K562 (cell line): ENCODE measurements around the gene PLCB1. TPM values are rescaled to one million over a fixed set of nuclear protein-coding genes. Genes with fewer than 3 reads are reported as not detected.

Experiments
- ATAC-seq: fragments of 200-7000 bp; cut with Tn5 transposase; 3 replicates; pipeline ENCODE4 v1.9.1; 2020; ENCODE audit warnings: moderate library complexity
- BruUV-seq: library from RNA; stranded (reverse); fragments of 400-500 nt; replicated peaks from 2 replicates; lab custom pipeline; 2021; lab: Mats Ljungman, UMichigan
- CTCF ChIA-PET: fragments of 300-600 bp; formaldehyde crosslinking; extraction: SDS; loops from one replicate; lab custom pipeline; 2021; ENCODE audit warnings: low intra/inter-chr PET ratio; lab: Yijun Ruan, JAX
- POLR2A ChIA-PET: fragments of 300-600, 350-650 bp; sonication (Branson Sonifier 250); formaldehyde crosslinking; extraction: SDS; loops from one replicate; lab custom pipeline; 2021; ENCODE audit warnings: antibody characterized with exemption, inconsistent platforms; lab: Yijun Ruan, JAX
- DNase-seq, 4 experiments: peaks; one replicate each; pipeline versions ENCODE4 v3.0.0 to v3.0.0-alpha.2; 2011 to 2018; ENCODE audit warnings: low spot score in 3 of 4, mixed read lengths in 3 of 4; ENCODE audit errors: extremely low read depth in 1 of 4
- FAIRE-seq: peaks from 2 replicates; lab custom pipeline; 2011; peaks lifted over from hg19 to GRCh38; lab: Jason Lieb, UNC
- H2AFZ ChIP-seq: 2 replicates; pipeline ENCODE4 v1.6.0; 2011; ENCODE audit warnings: low read depth, low read length, control low read depth, inconsistent platforms
- H3K27ac ChIP-seq: fragments of 200-600 bp; 3 replicates; pipeline ENCODE4 v1.8.0; 2011; ENCODE audit warnings: low read depth, mild to moderate bottlenecking, control low read depth, inconsistent platforms, low read length, moderate library complexity, mixed read lengths; ENCODE audit errors: extremely low read depth
- H3K27me3 ChIP-seq, 2 experiments: fragments of 300-600 bp in 1 of 2; 2 replicates in 1 of 2; 3 replicates in 1 of 2; pipeline versions ENCODE4 v1.6.0 to v1.8.0; 2011; ENCODE audit warnings: inconsistent platforms in 2 of 2, low read length in 2 of 2, mild to moderate bottlenecking in 1 of 2, mixed read lengths in 1 of 2, moderate library complexity in 1 of 2; ENCODE audit not compliant: control insufficient read depth in 2 of 2, insufficient read depth in 2 of 2
- H3K36me3 ChIP-seq: fragments of 300-600 bp; 3 replicates; pipeline ENCODE4 v1.8.0; 2011; ENCODE audit warnings: mild to moderate bottlenecking, low read length, inconsistent platforms; ENCODE audit not compliant: control insufficient read depth, insufficient read depth
- H3K4me1 ChIP-seq, 2 experiments: fragments of 200-600 bp in 1 of 2; replicated peaks in 1 of 2; 2 replicates in 1 of 2; 3 replicates in 1 of 2; pipeline versions ENCODE4 v1.5.1 to v1.8.0; 2011; ENCODE audit warnings: inconsistent platforms in 2 of 2, low read length in 2 of 2, mild to moderate bottlenecking in 1 of 2, mixed read lengths in 1 of 2, moderate library complexity in 1 of 2; ENCODE audit not compliant: control insufficient read depth in 2 of 2, insufficient read depth in 2 of 2
- H3K4me2 ChIP-seq: 2 replicates; pipeline ENCODE4 v1.6.1; 2011; ENCODE audit warnings: low read length, control low read depth, inconsistent platforms, mixed read lengths; ENCODE audit not compliant: insufficient read depth
- H3K4me3 ChIP-seq: fragments of 200-600 bp; sonication (generic), shearing (Covaris generic); 2 replicates; pipeline ENCODE4 v1.5.1; 2016; ENCODE audit warnings: control low read depth, inconsistent platforms
- H3K79me2 ChIP-seq: fragments of 200-600 bp; 3 replicates; pipeline ENCODE4 v1.8.0; 2011; ENCODE audit warnings: low read length, inconsistent platforms; ENCODE audit not compliant: control insufficient read depth, insufficient read depth
- H3K9ac ChIP-seq, 2 experiments: 2 replicates each; pipeline versions ENCODE4 v1.6.0 to v1.6.1; 2011; ENCODE audit warnings: low read depth in 2 of 2, low read length in 2 of 2, control low read depth in 1 of 2, inconsistent platforms in 1 of 2, mild to moderate bottlenecking in 1 of 2, mixed read lengths in 1 of 2; ENCODE audit not compliant: insufficient read depth in 1 of 2
- H3K9me1 ChIP-seq: one replicate; pipeline ENCODE4 v1.6.0; 2011; ENCODE audit warnings: inconsistent platforms, mild to moderate bottlenecking, low read length, moderate library complexity; ENCODE audit not compliant: control insufficient read depth, insufficient read depth
- H3K9me3 ChIP-seq: replicated peaks from 2 replicates; pipeline ENCODE4 v1.5.1; 2011; ENCODE audit warnings: low read depth, low read length, inconsistent platforms; ENCODE audit not compliant: control insufficient read depth, insufficient read depth
- H4K20me1 ChIP-seq: replicated peaks from 2 replicates; pipeline ENCODE4 v1.6.1; 2011; ENCODE audit warnings: low read length, inconsistent platforms, mixed read lengths; ENCODE audit not compliant: control insufficient read depth, insufficient read depth
- HNRNPK ChIP-seq: fragments of 200-400 bp; formaldehyde crosslinking; IDR thresholded peaks from one replicate; pipeline ENCODE4 v1.6.1; 2018; ENCODE audit warnings: mild to moderate bottlenecking, low read depth, low read length; ENCODE audit not compliant: poor library complexity, severe bottlenecking
- HNRNPL ChIP-seq: fragments of 200-400 bp; formaldehyde crosslinking; IDR thresholded peaks from 2 replicates; pipeline ENCODE4 v1.6.1; 2017; ENCODE audit warnings: low read depth, mild to moderate bottlenecking, low read length
- MTF1 ChIP-seq: fragments of 250-450 bp; sonication (Bioruptor Pico); IDR thresholded peaks from 2 replicates; pipeline ENCODE4 v1.9.0; 2021; ENCODE audit warnings: moderate library complexity, mild to moderate bottlenecking, inconsistent platforms, borderline replicate concordance
- PHB ChIP-seq: fragments of 250-450 bp; sonication (Bioruptor Pico); IDR thresholded peaks from 2 replicates; pipeline ENCODE4 v1.5.0; 2021
- POU5F1 ChIP-seq: fragments of 150-350 bp; IDR thresholded peaks from 2 replicates; pipeline ENCODE4 v1.6.1; 2014; ENCODE audit warnings: borderline replicate concordance, low read length, low read depth, mild to moderate bottlenecking; ENCODE audit not compliant: partially characterized antibody
- RBBP5 ChIP-seq: fragments of 200-600 bp; sonication (generic); IDR thresholded peaks from 2 replicates; pipeline ENCODE4 v1.6.1; 2012; ENCODE audit warnings: borderline replicate concordance, mild to moderate bottlenecking, low read length, control low read depth, inconsistent platforms; ENCODE audit not compliant: insufficient read depth, poor library complexity, severe bottlenecking
- RREB1 ChIP-seq: fragments of 250-450 bp; sonication (Bioruptor Pico); IDR thresholded peaks from 2 replicates; pipeline ENCODE4 v1.4.0; 2020
- SMAD4 ChIP-seq: fragments of 250-450 bp; sonication (Bioruptor Pico); conservative IDR thresholded peaks from 2 replicates; pipeline ENCODE4 v1.8.0; 2021; ENCODE audit warnings: inconsistent platforms, mild to moderate bottlenecking, moderate library complexity
- SNIP1 ChIP-seq: fragments of 450-650 bp; IDR thresholded peaks from 2 replicates; pipeline ENCODE4 v1.7.1; 2017; ENCODE audit warnings: low read depth, mild to moderate bottlenecking
- XRCC3 ChIP-seq: fragments of 450-650 bp; IDR thresholded peaks from 2 replicates; pipeline ENCODE4 v1.6.1; 2017; ENCODE audit warnings: mild to moderate bottlenecking, moderate library complexity
- ZBTB26 ChIP-seq: fragments of 450-650 bp; formaldehyde crosslinking; IDR thresholded peaks from 2 replicates; pipeline ENCODE4 v1.4.0; 2022; ENCODE audit warnings: missing genetic modification characterization
- ZNF23 ChIP-seq: fragments of 250-450 bp; sonication (Bioruptor Pico); IDR thresholded peaks from 2 replicates; pipeline ENCODE4 v1.4.0; 2020; ENCODE audit warnings: mild to moderate bottlenecking
- ZNF551 ChIP-seq: fragments of 250-450 bp; sonication (Bioruptor Pico); IDR thresholded peaks from 2 replicates; pipeline ENCODE4 v1.5.0; 2021; ENCODE audit warnings: mild to moderate bottlenecking, moderate library complexity
- ZNF780A ChIP-seq: fragments of 250-450 bp; sonication (Bioruptor Pico); IDR thresholded peaks from 2 replicates; pipeline ENCODE4 v1.5.0; 2021; ENCODE audit warnings: mild to moderate bottlenecking
- WGBS: fragments of 100-300 bp; shearing (Covaris generic); methylation state at CpG from one replicate; pipeline ENCODE4 v1.1.6; 2016; ENCODE audit warnings: low coverage, mixed read lengths; ENCODE audit not compliant: insufficient coverage; ENCODE audit errors: missing lambda C conversion rate; 5-methylcytosine and 5-hydroxymethylcytosine counted together
- in situ Hi-C: fragments of 300-500 bp; cut with MboI; formaldehyde crosslinking; loops from 4 replicates; pipeline ENCODE4 v1.15.0; 2018; ENCODE audit warnings: inconsistent platforms, mixed read lengths
- intact Hi-C: fragments of 100-400 bp; cut with micrococcal nuclease; formaldehyde crosslinking; loops from 2 replicates; pipeline ENCODE4 v1.14.2; 2022
- polyA plus RNA-seq, 8 experiments: library from polyadenylated mRNA; depleted of rRNA in 4 of 8; stranded (reverse) in 5 of 8; unstranded in 3 of 8; fragments of >200 nt; fragmentation: Nextera tagmentation in 2 of 8; fragmentation: Illumina TruSeq in 1 of 8; extraction: Ambion mirVana in 2 of 8; extraction: Trizol in 1 of 8; gene quantifications; 2 replicates each; pipeline versions ENCODE4 v1.2.1 to v1.2.3, GENCODE V29; 2011 to 2014; ENCODE audit warnings: inconsistent platforms in 1 of 8, missing spikeins in 1 of 8
- total RNA-seq, 7 experiments: library from RNA; depleted of rRNA in 6 of 7; stranded (reverse); fragments of >200 nt in 6 of 7; fragmentation: Illumina TruSeq in 2 of 7; extraction: Trizol in 2 of 7; gene quantifications; 2 replicates each; pipeline versions ENCODE4 v1.2.1 to v1.2.3, GENCODE V29; 2011 to 2021; ENCODE audit warnings: low replicate concordance in 1 of 7

PLCB1 gene
- total and polyA plus RNA-seq, 9 of the 15 experiments (the other 6 are each of a cell fraction or from before 2014, with no cell fraction given), result 0.34 to 3.1 (median 1.3) TPM

GRCh38 chr20:8255945-8256632 is 124.0 kb downstream of the PLCB1 start:
- Histone ChIP-seq H3K4me1 (no peaks in the 10 kb centered on the region), H3K27me3 (no peaks in the 10 kb centered on the region), H3K9ac (no peak overlapping the region), H2AFZ (no peak overlapping the region), H3K36me3 (no peaks in the 10 kb centered on the region), H3K4me3 (no peak overlapping the region), H3K4me2 (no peak overlapping the region), H4K20me1 (no peaks in the 10 kb centered on the region), H3K79me2 (no peaks in the 10 kb centered on the region), H3K9me1 (no peaks in the 10 kb centered on the region), H3K9me3 (no peaks in the 10 kb centered on the region), H3K27ac (no peak overlapping the region)
- intact Hi-C loops, result no loop called here
- ChIA-PET CTCF (no interaction called here), POLR2A (interaction anchor here (0.8 kb wide), 1 partner anchor 183 kb away, joined by 5 read pairs; no protein-coding TSS in a partner anchor)
- FAIRE-seq, result no peak
- 3% methylated on average over 3 of the region's 3 CpGs for WGBS
- in situ Hi-C loops, result no loop called here
- ATAC-seq, result no peak
- no TSS peak for BruUV-seq
- no peak for DNase-seq
- TF ChIP-seq HNRNPK (no peak), XRCC3 (no peak), SMAD4 (CRISPR knock-in tag) (no peak), POU5F1 (no peak), RBBP5 (no peak), ZBTB26 (CRISPR knock-in tag) (no peak), ZNF780A (CRISPR knock-in tag) (no peak), MTF1 (CRISPR knock-in tag) (no peak), PHB (no peak), RREB1 (CRISPR knock-in tag) (no peak), HNRNPL (no peak), ZNF23 (no peak), ZNF551 (CRISPR knock-in tag) (no peak), SNIP1 (no peak)
